Endothelial cell (in vitro differentiated cells): ENCODE results near the gene RAD50. TPM values are rescaled to one million over a fixed set of nuclear protein-coding genes. Genes with fewer than 3 reads are reported as not detected.

ENCODE experiments used
- DNase-seq: peaks from one replicate; pipeline ENCODE4 v3.0.0; 2021; ENCODE audit warnings: low spot score
- H3K27ac Mint-ChIP-seq: one replicate; pipeline ENCODE4 v1.8.0; 2021; ENCODE audit warnings: mixed read lengths, inconsistent platforms; ENCODE audit not compliant: unreplicated experiment
- H3K27me3 Mint-ChIP-seq: one replicate; pipeline ENCODE4 v1.8.0; 2021; ENCODE audit warnings: mild to moderate bottlenecking, moderate library complexity, mixed read lengths, inconsistent platforms; ENCODE audit not compliant: unreplicated experiment
- H3K36me3 Mint-ChIP-seq: one replicate; pipeline ENCODE4 v1.8.0; 2021; ENCODE audit warnings: mild to moderate bottlenecking, low read depth, mixed read lengths, inconsistent platforms; ENCODE audit not compliant: unreplicated experiment
- H3K4me1 Mint-ChIP-seq: one replicate; pipeline ENCODE4 v1.8.0; 2021; ENCODE audit warnings: mild to moderate bottlenecking, mixed read lengths, inconsistent platforms; ENCODE audit not compliant: unreplicated experiment
- H3K4me3 Mint-ChIP-seq: one replicate; pipeline ENCODE4 v1.8.0; 2021; ENCODE audit warnings: mild to moderate bottlenecking, mixed read lengths, inconsistent platforms; ENCODE audit not compliant: unreplicated experiment
- H3K9me3 Mint-ChIP-seq: one replicate; pipeline ENCODE4 v1.8.0; 2021; ENCODE audit warnings: mixed read lengths, inconsistent platforms; ENCODE audit not compliant: unreplicated experiment
- CTCF ChIP-seq: fragments of 200-600 bp; sonication (generic); IDR thresholded peaks from one replicate; pipeline ENCODE4 v1.5.0; 2021; ENCODE audit warnings: antibody characterized with exemption; ENCODE audit not compliant: unreplicated experiment
- total RNA-seq: library from RNA; stranded (reverse); fragmentation: NEBNext Ultra II Directional; extraction: Animal tissue kit (Norgen Biotek cat#: 25700); gene quantifications from one replicate; pipeline ENCODE4 v1.2.1, GENCODE V29; 2021; ENCODE audit not compliant: unreplicated experiment

The RAD50 gene
- total RNA-seq, 1 donor from 2014 or later, result 20.0 TPM

DNA sequence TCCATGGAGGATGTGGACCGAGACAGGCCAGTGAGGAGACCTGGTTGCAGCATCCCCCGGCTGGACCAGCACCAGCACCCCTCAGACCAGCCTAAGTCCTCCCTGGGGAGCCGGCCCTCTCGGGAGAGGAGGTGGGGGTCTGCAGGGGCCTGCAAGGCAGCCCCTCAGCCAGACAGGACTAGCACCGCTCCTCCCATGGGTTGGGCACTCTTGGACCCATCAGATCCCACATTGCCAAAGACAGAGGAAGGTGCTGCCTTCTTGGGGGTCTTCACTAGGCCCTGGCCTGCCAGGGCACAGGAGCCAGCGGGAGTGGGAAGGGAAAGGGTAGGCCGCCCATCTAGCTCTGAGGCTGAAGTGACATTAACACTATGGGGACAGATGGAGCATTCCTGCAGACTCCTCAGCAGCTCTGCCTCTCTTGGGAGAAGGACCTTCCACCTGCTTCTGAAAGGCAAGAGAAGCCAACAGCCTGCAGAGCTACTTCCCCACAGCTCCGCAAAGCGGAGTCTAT is 108.0 kb downstream of the RAD50 start:
- DNase-seq, result no peak
- peaks cover 4% of the 10 kb centered on the region for H3K27me3 Mint-ChIP-seq
- TF ChIP-seq CTCF, result no peak
- H3K36me3 Mint-ChIP-seq, result no peaks in the 10 kb centered on the region
- no peaks in the 10 kb centered on the region for H3K9me3 Mint-ChIP-seq
- H3K4me3 Mint-ChIP-seq, result no peak overlapping the region
- no peak overlapping the region for H3K27ac Mint-ChIP-seq
- H3K4me1 Mint-ChIP-seq, result no peaks in the 10 kb centered on the region

DNA sequence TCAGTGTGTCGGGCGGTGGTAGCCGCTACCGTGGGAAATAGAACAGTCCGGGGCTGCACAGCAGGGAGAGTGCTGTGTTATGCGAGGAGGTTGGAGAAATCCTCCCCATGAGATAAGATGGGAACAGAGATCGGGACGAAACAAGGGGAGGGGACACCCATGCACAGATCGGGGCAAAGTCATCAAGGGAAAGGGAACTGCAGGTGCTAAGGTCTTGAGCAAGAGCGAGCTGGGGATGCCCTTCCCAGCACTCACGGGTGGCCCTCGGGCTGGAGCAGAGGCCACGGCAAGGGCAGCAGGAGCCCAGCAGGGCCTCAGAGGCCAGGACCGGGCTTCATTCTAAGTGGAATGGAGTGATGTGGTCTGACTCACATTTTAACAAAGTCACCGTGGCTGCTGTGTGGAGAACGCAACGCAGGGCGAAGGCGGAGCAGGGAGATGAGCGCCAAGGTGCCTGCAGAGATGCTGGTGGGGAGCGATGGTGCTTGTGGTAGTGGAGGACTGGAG is 108.8 kb downstream of the RAD50 start:
- DNase-seq, result no peak
- Mint-ChIP-seq H3K4me1 (no peaks in the 10 kb centered on the region), H3K27ac (no peak overlapping the region), H3K4me3 (no peak overlapping the region), H3K9me3 (no peaks in the 10 kb centered on the region), H3K27me3 (peaks cover 4% of the 10 kb centered on the region), H3K36me3 (no peaks in the 10 kb centered on the region)
- TF ChIP-seq CTCF, result no peak

GRCh38 chr5:132666310-132667123 is 109.7 kb downstream of the RAD50 start:
- no peak for TF ChIP-seq CTCF
- H3K27ac Mint-ChIP-seq, result no peak overlapping the region
- no peaks in the 10 kb centered on the region for H3K9me3 Mint-ChIP-seq
- no peak overlapping the region for H3K4me3 Mint-ChIP-seq
- DNase-seq, result no peak
- no peaks in the 10 kb centered on the region for H3K36me3 Mint-ChIP-seq
- H3K4me1 Mint-ChIP-seq, result no peaks in the 10 kb centered on the region
- peaks cover 3% of the 10 kb centered on the region for H3K27me3 Mint-ChIP-seq

GRCh38 chr5:132667309-132667708 is 110.5 kb downstream of the RAD50 start:
- H3K4me1 Mint-ChIP-seq, result no peaks in the 10 kb centered on the region
- no peak overlapping the region for H3K4me3 Mint-ChIP-seq
- no peaks in the 10 kb centered on the region for H3K9me3 Mint-ChIP-seq
- TF ChIP-seq CTCF, result no peak
- no peak for DNase-seq
- peaks cover 3% of the 10 kb centered on the region for H3K27me3 Mint-ChIP-seq
- H3K27ac Mint-ChIP-seq, result no peak overlapping the region
- no peaks in the 10 kb centered on the region for H3K36me3 Mint-ChIP-seq
